K562 (cell line): Measurements from ENCODE around the gene TOMM5. TPM values are rescaled to one million over a fixed set of nuclear protein-coding genes. Genes with fewer than 3 reads are reported as not detected.
A peak's percentile ranks its signal among the peaks of the same experiment; 100 is the strongest.

Experiments
- BRF1 ChIP-seq: IDR thresholded peaks from 3 replicates; pipeline ENCODE4 v1.6.1; 2011; ENCODE audit warnings: borderline replicate concordance, mild to moderate bottlenecking; ENCODE audit not compliant: insufficient read length; ENCODE audit errors: extremely low read depth
- CXXC5 ChIP-seq: fragments of 250-450 bp; sonication (Bioruptor Pico); IDR thresholded peaks from 2 replicates; pipeline ENCODE4 v1.8.0; 2022; ENCODE audit warnings: inconsistent platforms, mild to moderate bottlenecking, moderate library complexity
- EP400 ChIP-seq: fragments of 450-650 bp; IDR thresholded peaks from 2 replicates; pipeline ENCODE4 v1.6.1; 2017; ENCODE audit warnings: antibody characterized with exemption, mild to moderate bottlenecking, moderate library complexity
- FOXK2 ChIP-seq, 2 experiments: fragments of 450-650 bp; IDR thresholded peaks in 1 of 2; conservative IDR thresholded peaks in 1 of 2; 2 replicates each; pipeline ENCODE4 v1.6.1; 2016; ENCODE audit warnings: low read depth in 2 of 2, mild to moderate bottlenecking in 1 of 2
- GABPA ChIP-seq: fragments of 200-800 bp; sonication (Bioruptor generic); conservative IDR thresholded peaks from 2 replicates; pipeline ENCODE4 v1.6.1; 2016; ENCODE audit warnings: low read depth, missing genetic modification characterization, missing compliant biosample characterization
- HDGF ChIP-seq: fragments of 450-650 bp; IDR thresholded peaks from 2 replicates; pipeline ENCODE4 v1.6.1; 2016
- RAD51 ChIP-seq: fragments of 450-650 bp; IDR thresholded peaks from 2 replicates; pipeline ENCODE4 v1.7.1; 2016; ENCODE audit warnings: low read depth, mild to moderate bottlenecking, borderline replicate concordance
- SMARCB1 ChIP-seq: IDR thresholded peaks from 2 replicates; pipeline ENCODE4 v1.6.1; 2011; ENCODE audit warnings: improper control_type of control experiment, low read depth; ENCODE audit not compliant: insufficient read length
- SREBF2 ChIP-seq: sonication (generic); formaldehyde crosslinking; IDR thresholded peaks from 2 replicates; pipeline ENCODE4 v1.4.0; 2020; ENCODE audit warnings: mild to moderate bottlenecking, missing genetic modification reagents
- SRSF1 ChIP-seq: fragments of 200-400 bp; formaldehyde crosslinking; IDR thresholded peaks from 2 replicates; pipeline ENCODE4 v1.6.1; 2017; ENCODE audit warnings: mild to moderate bottlenecking, low read depth, low read length, moderate library complexity
- TAF7 ChIP-seq: fragments of 450-650 bp; IDR thresholded peaks from 2 replicates; pipeline ENCODE4 v1.6.1; 2016; ENCODE audit warnings: missing genetic modification characterization, missing compliant biosample characterization
- TAF9B ChIP-seq: fragments of 450-650 bp; IDR thresholded peaks from 2 replicates; pipeline ENCODE4 v1.6.1; 2018; ENCODE audit warnings: mild to moderate bottlenecking; ENCODE audit not compliant: partially characterized antibody
- TBL1XR1 ChIP-seq, 2 experiments: IDR thresholded peaks; 2 replicates each; pipeline ENCODE4 v1.6.1; 2012; ENCODE audit warnings: improper control_type of control experiment in 2 of 2, low read length in 2 of 2, mild to moderate bottlenecking in 1 of 2
- THRAP3 ChIP-seq: fragments of 450-650 bp; IDR thresholded peaks from 2 replicates; pipeline ENCODE4 v1.6.1; 2016; ENCODE audit warnings: mild to moderate bottlenecking, inconsistent platforms, borderline replicate concordance
- U2AF1 ChIP-seq: fragments of 200-400 bp; formaldehyde crosslinking; optimal IDR thresholded peaks from 2 replicates; pipeline ENCODE3; 2017; ENCODE audit warnings: mild to moderate bottlenecking, low read depth, low read length, moderate library complexity
- ZBTB8A ChIP-seq: fragments of 450-650 bp; IDR thresholded peaks from 2 replicates; pipeline ENCODE4 v1.6.1; 2018; ENCODE audit warnings: mild to moderate bottlenecking, moderate library complexity; ENCODE audit not compliant: partially characterized antibody
- ZC3H8 ChIP-seq: fragments of 450-650 bp; IDR thresholded peaks from 2 replicates; pipeline ENCODE4 v1.6.1; 2017
- ZNF398 ChIP-seq: fragments of 250-450 bp; sonication (Bioruptor Pico); IDR thresholded peaks from 2 replicates; pipeline ENCODE4 v1.8.0; 2021; ENCODE audit warnings: moderate library complexity, mild to moderate bottlenecking, inconsistent platforms
- ZNF609 ChIP-seq: sonication (generic); formaldehyde crosslinking; IDR thresholded peaks from 2 replicates; pipeline ENCODE4 v1.8.1; 2023; ENCODE audit warnings: missing genetic modification reagents, mild to moderate bottlenecking, borderline replicate concordance
- ZNF644 ChIP-seq: fragments of 200-800 bp; sonication (Bioruptor generic); IDR thresholded peaks from 2 replicates; pipeline ENCODE4 v1.6.1; 2016; ENCODE audit warnings: low read depth, missing genetic modification characterization, missing compliant biosample characterization
- polyA plus RNA-seq, 8 experiments: library from polyadenylated mRNA; depleted of rRNA in 4 of 8; stranded (reverse) in 5 of 8; unstranded in 3 of 8; fragments of >200 nt; fragmentation: Nextera tagmentation in 2 of 8; fragmentation: Illumina TruSeq in 1 of 8; extraction: Ambion mirVana in 2 of 8; extraction: Trizol in 1 of 8; gene quantifications; 2 replicates each; pipeline versions ENCODE4 v1.2.1 to v1.2.3, GENCODE V29; 2011 to 2014; ENCODE audit warnings: inconsistent platforms in 1 of 8, missing spikeins in 1 of 8
- total RNA-seq, 7 experiments: library from RNA; depleted of rRNA in 6 of 7; stranded (reverse); fragments of >200 nt in 6 of 7; fragmentation: Illumina TruSeq in 2 of 7; extraction: Trizol in 2 of 7; gene quantifications; 2 replicates each; pipeline versions ENCODE4 v1.2.1 to v1.2.3, GENCODE V29; 2011 to 2021; ENCODE audit warnings: low replicate concordance in 1 of 7

TOMM5 gene
- total and polyA plus RNA-seq, 9 of the 15 experiments (the other 6 are each of a cell fraction or from before 2014, with no cell fraction given), result 262 to 1,742 (median 496) TPM

GRCh38 chr9:37592108-37592951 is at the start of gene TOMM5 (continued):
- no peak for TF ChIP-seq SREBF2
- no peak for TF ChIP-seq RAD51
- TF ChIP-seq HDGF, result no peak
- TF ChIP-seq SMARCB1, result no peak
- TF ChIP-seq FOXK2 (conservative IDR thresholded peaks at IDR 0.05 in 1 of 2, IDR thresholded peaks at IDR 0.05 in 1 of 2; ENCODE audit: low read depth in 2 of 2), result peak in 1 of 2 experiments; percentile 61; a peak in 3 of 4 replicates
- no peak for TF ChIP-seq BRF1
- TF ChIP-seq SRSF1, result no peak
- TF ChIP-seq ZC3H8, result no peak
- peak; percentile 99 for TF ChIP-seq EP400
- TF ChIP-seq THRAP3, result no peak
- TF ChIP-seq TAF7 (tag), result 0 out of 2 replicates have a peak, but pooled peaks have one; percentile 46
- peak; percentile 96 for TF ChIP-seq GABPA (tag)
- no peak for TF ChIP-seq ZNF609
- no peak for TF ChIP-seq ZNF644 (tag)
- peak; percentile 96 for TF ChIP-seq CXXC5
- TF ChIP-seq ZBTB8A, result no peak
- no peak for TF ChIP-seq ZNF398 (CRISPR knock-in tag)
- peak; percentile 92 for TF ChIP-seq TAF9B
- TF ChIP-seq U2AF1, result no peak
- TF ChIP-seq TBL1XR1 (IDR thresholded peaks at IDR 0.05; ENCODE audit: low read length in 2 of 2), result peak in 1 of 2 experiments; percentile 71; a peak in 2 of 4 replicates
